Measurements from ENCODE around the gene CASKIN1.

CASKIN1 gene

GRCh38 chr16:2238838-2239675, 42.7 kb upstream of the CASKIN1 start:
- H3K4me2 ChIP-seq (ENCODE audit: low read length): no peak overlapping the region
- H4K20me1 ChIP-seq (ENCODE audit: insufficient read depth, low read length): no peaks in the 10 kb centered on the region
- no peak overlapping the region for H2AFZ ChIP-seq (ENCODE audit: low read depth, low read length)
- no peak overlapping the region for H3K4me3 ChIP-seq (ENCODE audit: low read length)
- H3K79me2 ChIP-seq (ENCODE audit: low read length): no peaks in the 10 kb centered on the region
- no peak overlapping the region for H3K27ac ChIP-seq (ENCODE audit: low read length)
- no peaks in the 10 kb centered on the region for H3K27me3 ChIP-seq (ENCODE audit: low read depth, low read length)
- no peak overlapping the region for H3K9ac ChIP-seq (ENCODE audit: low read length)
- H3K36me3 ChIP-seq (replicated peaks; ENCODE audit: low read depth, low read length): peaks cover 20% of the 10 kb centered on the region
- TF ChIP-seq CTCF (IDR thresholded peaks at IDR 0.05; ENCODE audit: low read depth, low read length): no peak
- no peak for TF ChIP-seq EZH2phosphoT487 (IDR thresholded peaks at IDR 0.05; ENCODE audit: low read depth)
- no peaks in the 10 kb centered on the region for H3K4me1 ChIP-seq (ENCODE audit: low read length)
- H3K9me3 ChIP-seq (ENCODE audit: insufficient read depth, low read length): no peaks in the 10 kb centered on the region

GRCh38 chr16:2238150-2238837, 41.9 kb upstream of the CASKIN1 start:
- no peak overlapping the region for H3K9ac ChIP-seq (ENCODE audit: low read length)

GRCh38 chr16:2237493-2238149, 41.2 kb upstream of the CASKIN1 start:
- no peaks in the 10 kb centered on the region for H4K20me1 ChIP-seq (ENCODE audit: insufficient read depth, low read length)
- no peaks in the 10 kb centered on the region for H3K9me3 ChIP-seq (ENCODE audit: insufficient read depth, low read length)
- no peak overlapping the region for H3K27ac ChIP-seq (ENCODE audit: low read length)
- peaks cover 19% of the 10 kb centered on the region for H3K36me3 ChIP-seq (replicated peaks; ENCODE audit: low read depth, low read length)
- no peak overlapping the region for H3K4me3 ChIP-seq (ENCODE audit: low read length)
- H3K4me2 ChIP-seq (ENCODE audit: low read length): no peak overlapping the region
- H3K9ac ChIP-seq (ENCODE audit: low read length): no peak overlapping the region
- H3K79me2 ChIP-seq (ENCODE audit: low read length): no peaks in the 10 kb centered on the region
- H3K4me1 ChIP-seq (ENCODE audit: low read length): no peaks in the 10 kb centered on the region
- no peak for TF ChIP-seq CTCF (IDR thresholded peaks at IDR 0.05; ENCODE audit: low read depth, low read length)
- no peak overlapping the region for H2AFZ ChIP-seq (ENCODE audit: low read depth, low read length)
- H3K27me3 ChIP-seq (ENCODE audit: low read depth, low read length): no peaks in the 10 kb centered on the region

More at GRCh38 chr16:2238150-2238837, 41.9 kb upstream of the CASKIN1 start:
- no peaks in the 10 kb centered on the region for H3K9me3 ChIP-seq (ENCODE audit: insufficient read depth, low read length)
- no peak for TF ChIP-seq EZH2phosphoT487 (IDR thresholded peaks at IDR 0.05; ENCODE audit: low read depth)
- no peak for TF ChIP-seq CTCF (IDR thresholded peaks at IDR 0.05; ENCODE audit: low read depth, low read length)
- H3K4me3 ChIP-seq (ENCODE audit: low read length): no peak overlapping the region
- no peaks in the 10 kb centered on the region for H3K27me3 ChIP-seq (ENCODE audit: low read depth, low read length)
- no peak overlapping the region for H3K27ac ChIP-seq (ENCODE audit: low read length)
- no peaks in the 10 kb centered on the region for H3K79me2 ChIP-seq (ENCODE audit: low read length)
- no peaks in the 10 kb centered on the region for H3K4me1 ChIP-seq (ENCODE audit: low read length)
- H2AFZ ChIP-seq (ENCODE audit: low read depth, low read length): no peak overlapping the region
- H4K20me1 ChIP-seq (ENCODE audit: insufficient read depth, low read length): no peaks in the 10 kb centered on the region
- no peak overlapping the region for H3K4me2 ChIP-seq (ENCODE audit: low read length)
- peaks cover 18% of the 10 kb centered on the region for H3K36me3 ChIP-seq (replicated peaks; ENCODE audit: low read depth, low read length)

- H2AFZ ChIP-seq (ENCODE audit: low read depth, low read length): no peak overlapping the region
- H4K20me1 ChIP-seq (ENCODE audit: insufficient read depth, low read length): no peaks in the 10 kb centered on the region
- peaks cover 19% of the 10 kb centered on the region for H3K36me3 ChIP-seq (replicated peaks; ENCODE audit: low read depth, low read length)
- TF ChIP-seq CTCF (IDR thresholded peaks at IDR 0.05; ENCODE audit: low read depth, low read length) (no peak), EZH2phosphoT487 (IDR thresholded peaks at IDR 0.05; ENCODE audit: low read depth) (no peak)
- H3K4me2 ChIP-seq (ENCODE audit: low read length): no peak overlapping the region
- no peak overlapping the region for H3K27ac ChIP-seq (ENCODE audit: low read length)
- H3K4me1 ChIP-seq (ENCODE audit: low read length): no peaks in the 10 kb centered on the region
- no peaks in the 10 kb centered on the region for H3K9me3 ChIP-seq (ENCODE audit: insufficient read depth, low read length)
- no peak overlapping the region for H3K9ac ChIP-seq (ENCODE audit: low read length)
- no peak overlapping the region for H3K4me3 ChIP-seq (ENCODE audit: low read length)
- H3K79me2 ChIP-seq (ENCODE audit: low read length): no peaks in the 10 kb centered on the region
- H3K27me3 ChIP-seq (ENCODE audit: low read depth, low read length): no peaks in the 10 kb centered on the region
These were observed 40.7 kb upstream of the CASKIN1 start for GRCh38 chr16:2237102-2237482.

Data from OCI-LY3 (cell line).